Kidney (tissue), 14 donors: Measurements from ENCODE around the gene ANXA4. TPM values are rescaled to one million over a fixed set of nuclear protein-coding genes. Genes with fewer than 3 reads are reported as not detected.
"Not testable (repeated sequence)": the region's sequence is repeated elsewhere in the genome, so short reads cannot be mapped to it uniquely, and the experiment has no call there.

Experiments used
- DNase-seq, 5 donors: peaks; one replicate each; pipeline ENCODE4 v3.0.0-alpha.2; 2013 to 2020
- FAIRE-seq: peaks from 2 replicates; lab custom pipeline; 2012; peaks lifted over from hg19 to GRCh38; lab: Jason Lieb, UNC
- H3K27ac ChIP-seq, 2 donors: one replicate each; pipeline ENCODE4 v1.7.0; 2013; ENCODE audit warnings: low read depth in 2 of 2, low read length in 2 of 2, inconsistent platforms in 1 of 2
- H3K27me3 ChIP-seq: one replicate; pipeline ENCODE4 v1.7.1; 2013; ENCODE audit warnings: low read length, inconsistent platforms; ENCODE audit not compliant: control insufficient read depth, insufficient read depth
- H3K36me3 ChIP-seq, 3 donors: one replicate each; pipeline versions ENCODE4 v1.7.0 to v1.7.1; 2013; ENCODE audit warnings: low read length in 3 of 3, control low read depth in 1 of 3, inconsistent platforms in 1 of 3; ENCODE audit not compliant: insufficient read depth in 3 of 3, control insufficient read depth in 2 of 3
- H3K4me1 ChIP-seq, 3 donors: one replicate each; pipeline versions ENCODE4 v1.7.0 to v1.7.1; 2013; ENCODE audit warnings: low read length in 3 of 3, inconsistent platforms in 1 of 3, low read depth in 1 of 3; ENCODE audit not compliant: control insufficient read depth in 2 of 3, insufficient read depth in 2 of 3
- H3K4me3 ChIP-seq, 3 donors: one replicate each; pipeline versions ENCODE4 v1.7.0 to v1.8.1; 2013; ENCODE audit warnings: low read length in 3 of 3, control low read depth in 1 of 3, inconsistent platforms in 1 of 3
- H3K9ac ChIP-seq, 3 donors: one replicate each; pipeline versions ENCODE4 v1.7.0 to v1.7.1; 2013; ENCODE audit warnings: low read length in 3 of 3, control low read depth in 1 of 3, inconsistent platforms in 1 of 3
- H3K9me3 ChIP-seq, 3 donors: one replicate each; pipeline versions ENCODE4 v1.7.0 to v1.7.1; 2013; ENCODE audit warnings: low read length in 3 of 3, control low read depth in 1 of 3, inconsistent platforms in 1 of 3; ENCODE audit not compliant: control insufficient read depth in 2 of 3, insufficient read depth in 1 of 3
- intact Hi-C: fragments of 100-400 bp; cut with DNase I; formaldehyde crosslinking; loops from one replicate; pipeline ENCODE4 v1.11.1; 2022
- polyA plus RNA-seq: library from polyadenylated mRNA; stranded (reverse); fragments of 350-450 nt; fragmentation: Illumina TruSeq; extraction: RNeasy Lipid Tissue Mini Kit (QIAGEN cat#74804); gene quantifications from one replicate; pipeline ENCODE4 v1.2.3, GENCODE V29; 2014; ENCODE audit warnings: low read depth, low replicate concordance; ENCODE audit not compliant: insufficient read depth
- total RNA-seq: library from RNA; stranded (reverse); fragmentation: NEBNext Ultra II Directional; extraction: Animal tissue kit (Norgen Biotek cat#: 25700); gene quantifications from one replicate; pipeline ENCODE4 v1.2.1, GENCODE V29; 2021
- TF ChIP-seq, protein P1 (sequence below): IDR thresholded peaks from 3 replicates; pipeline ENCODE4 v1.5.1; 2012; ENCODE audit warnings: mild to moderate bottlenecking, moderate library complexity, borderline replicate concordance; ENCODE audit not compliant: insufficient read depth; ENCODE audit errors: extremely low read depth
- donor health status: control.
- donor health status: control.
- donor health status: control.
- donor health status: control.
- donor health status: control.
- donor health status: DM: yes; HTN: yes; CAD: no.
- donor health status: Normal renal cell carcinoma (clear cell type).

Gene ANXA4
- total and polyA plus RNA-seq, 2 donors from 2014 or later: 168 to 287 TPM

DNA sequence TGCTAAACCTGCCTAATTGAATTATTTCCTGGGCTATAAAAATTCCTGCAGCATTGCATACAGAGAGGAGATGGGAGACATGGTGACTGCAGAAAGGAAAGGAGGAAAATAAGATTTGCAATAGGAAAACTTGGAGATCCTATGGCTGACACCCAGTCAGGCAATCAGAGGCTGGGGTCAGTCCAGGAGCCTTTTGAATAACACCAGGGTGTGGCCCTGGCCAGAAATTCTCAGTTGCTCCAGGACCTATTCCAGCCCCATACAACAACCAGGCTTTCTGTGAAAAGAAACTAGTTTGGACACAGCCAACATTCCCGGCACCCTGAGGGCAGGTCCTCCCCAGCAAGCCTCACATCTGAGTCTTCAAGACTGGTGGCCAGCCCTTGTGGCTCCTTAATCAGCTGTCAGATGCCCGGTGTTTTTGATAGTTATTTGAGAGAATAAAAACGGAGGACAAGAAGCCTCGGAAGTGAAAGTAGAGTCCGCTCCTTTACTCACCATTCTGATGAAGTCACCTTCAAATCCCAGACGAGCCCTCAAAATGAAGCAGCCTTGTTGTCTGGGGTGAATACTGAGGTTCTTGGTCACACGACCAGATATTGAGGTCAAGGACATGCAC lies 56.5 kb downstream of the ANXA4 start:
- no peaks in the 10 kb centered on the region for H3K27me3 ChIP-seq
- intact Hi-C loops: no loop called here
- peak overlapping the region; percentile 43 to 80 (median 58) for H3K4me3 ChIP-seq
- peak overlapping the region; percentile 69 to 92 for H3K27ac ChIP-seq
- H3K36me3 ChIP-seq: no peaks in the 10 kb centered on the region
- DNase-seq (peak in 4 of 5 donors; percentile 45 to 87 (median 76)), FAIRE-seq (no peak)
- TF ChIP-seq, protein P1, sequence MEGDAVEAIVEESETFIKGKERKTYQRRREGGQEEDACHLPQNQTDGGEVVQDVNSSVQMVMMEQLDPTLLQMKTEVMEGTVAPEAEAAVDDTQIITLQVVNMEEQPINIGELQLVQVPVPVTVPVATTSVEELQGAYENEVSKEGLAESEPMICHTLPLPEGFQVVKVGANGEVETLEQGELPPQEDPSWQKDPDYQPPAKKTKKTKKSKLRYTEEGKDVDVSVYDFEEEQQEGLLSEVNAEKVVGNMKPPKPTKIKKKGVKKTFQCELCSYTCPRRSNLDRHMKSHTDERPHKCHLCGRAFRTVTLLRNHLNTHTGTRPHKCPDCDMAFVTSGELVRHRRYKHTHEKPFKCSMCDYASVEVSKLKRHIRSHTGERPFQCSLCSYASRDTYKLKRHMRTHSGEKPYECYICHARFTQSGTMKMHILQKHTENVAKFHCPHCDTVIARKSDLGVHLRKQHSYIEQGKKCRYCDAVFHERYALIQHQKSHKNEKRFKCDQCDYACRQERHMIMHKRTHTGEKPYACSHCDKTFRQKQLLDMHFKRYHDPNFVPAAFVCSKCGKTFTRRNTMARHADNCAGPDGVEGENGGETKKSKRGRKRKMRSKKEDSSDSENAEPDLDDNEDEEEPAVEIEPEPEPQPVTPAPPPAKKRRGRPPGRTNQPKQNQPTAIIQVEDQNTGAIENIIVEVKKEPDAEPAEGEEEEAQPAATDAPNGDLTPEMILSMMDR: no peak
- H3K4me1 ChIP-seq: peaks cover 9 to 20% (median 20%) of the 10 kb centered on the region in 3 donors
- no peaks in the 10 kb centered on the region for H3K9me3 ChIP-seq
- peak overlapping the region; percentile 49 to 70 (median 56) for H3K9ac ChIP-seq

DNA sequence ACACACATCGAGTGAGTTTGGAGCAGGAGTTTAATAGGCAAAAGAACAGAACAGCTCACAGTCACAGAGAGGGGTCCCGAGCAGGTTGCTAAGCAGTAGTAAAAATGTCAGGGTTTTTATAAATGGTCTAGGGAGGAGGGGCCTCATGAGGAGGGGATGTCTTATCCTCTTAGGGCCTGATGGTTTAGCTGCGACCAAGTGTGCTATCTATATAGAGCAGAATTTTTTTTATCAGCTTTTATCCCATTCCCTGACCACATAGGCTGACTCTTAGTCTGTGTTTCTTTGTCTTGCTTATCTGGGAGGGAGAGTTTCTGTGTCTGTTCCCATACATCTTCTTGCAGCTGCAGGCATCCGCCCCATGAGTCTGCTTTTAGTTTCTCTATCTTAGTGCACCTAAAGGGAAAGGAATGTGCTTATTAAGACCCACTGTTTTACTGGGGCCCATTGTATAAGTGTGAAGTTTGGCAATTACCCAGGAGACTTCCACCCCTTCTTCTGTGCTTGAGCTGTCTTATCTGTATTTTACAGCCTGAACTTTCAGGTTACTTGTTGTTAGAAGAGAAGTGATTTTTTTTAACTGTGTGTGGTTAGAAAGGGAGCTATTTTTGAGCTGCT lies 57.1 kb downstream of the ANXA4 start:
- TF ChIP-seq, protein P1: no peak
- peak overlapping the region; percentile 43 to 80 (median 58) for H3K4me3 ChIP-seq
- intact Hi-C loops: no loop called here
- H3K36me3 ChIP-seq: no peaks in the 10 kb centered on the region
- H3K9me3 ChIP-seq: no peaks in the 10 kb centered on the region
- H3K27ac ChIP-seq: peak overlapping the region; percentile 69 to 92
- peaks cover 9 to 20% (median 17%) of the 10 kb centered on the region in 3 donors for H3K4me1 ChIP-seq
- no peaks in the 10 kb centered on the region for H3K27me3 ChIP-seq
- peak overlapping the region; percentile 49 to 70 (median 56) for H3K9ac ChIP-seq
- DNase-seq: peak in 4 of 5 donors; percentile 60 to 93 (median 80)
- no peak for FAIRE-seq

DNA sequence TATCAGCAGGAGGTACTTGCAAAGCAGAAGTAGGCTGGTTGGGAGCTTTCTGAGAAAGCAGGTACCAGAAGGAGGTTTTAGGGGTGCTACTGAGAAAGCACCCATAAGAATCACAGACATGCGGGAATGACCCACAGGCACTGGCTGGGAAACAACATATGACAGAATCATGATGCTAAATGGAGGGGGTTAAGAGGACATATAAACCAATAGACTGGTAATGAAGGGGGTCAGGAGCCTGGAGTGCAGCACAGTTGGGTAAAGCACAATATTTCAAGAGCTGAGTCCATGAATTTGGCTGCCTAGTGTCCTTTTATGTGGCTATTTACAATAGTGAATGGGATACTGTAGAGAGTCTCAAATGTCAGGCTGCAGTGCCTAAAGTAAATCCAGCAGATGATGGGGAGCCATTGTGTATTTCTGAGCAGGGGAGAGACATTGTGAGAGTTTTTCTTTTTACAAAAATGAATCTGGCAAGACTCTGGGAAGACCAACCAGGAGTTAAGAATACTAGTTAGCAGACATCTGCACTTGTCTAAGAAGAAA lies 59.9 kb downstream of the ANXA4 start:
- Histone ChIP-seq H3K27me3 (no peaks in the 10 kb centered on the region), H3K36me3 (peaks cover 0 to 10% (median 9%) of the 10 kb centered on the region in 3 donors), H3K9me3 (no peaks in the 10 kb centered on the region), H3K9ac (no peak overlapping the region), H3K27ac (no peak overlapping the region), H3K4me1 (peaks cover 9 to 20% (median 17%) of the 10 kb centered on the region in 3 donors), H3K4me3 (no peak overlapping the region)
- TF ChIP-seq, protein P1: no peak
- intact Hi-C loops: no loop called here
- no peak for FAIRE-seq
- DNase-seq: no peak

DNA sequence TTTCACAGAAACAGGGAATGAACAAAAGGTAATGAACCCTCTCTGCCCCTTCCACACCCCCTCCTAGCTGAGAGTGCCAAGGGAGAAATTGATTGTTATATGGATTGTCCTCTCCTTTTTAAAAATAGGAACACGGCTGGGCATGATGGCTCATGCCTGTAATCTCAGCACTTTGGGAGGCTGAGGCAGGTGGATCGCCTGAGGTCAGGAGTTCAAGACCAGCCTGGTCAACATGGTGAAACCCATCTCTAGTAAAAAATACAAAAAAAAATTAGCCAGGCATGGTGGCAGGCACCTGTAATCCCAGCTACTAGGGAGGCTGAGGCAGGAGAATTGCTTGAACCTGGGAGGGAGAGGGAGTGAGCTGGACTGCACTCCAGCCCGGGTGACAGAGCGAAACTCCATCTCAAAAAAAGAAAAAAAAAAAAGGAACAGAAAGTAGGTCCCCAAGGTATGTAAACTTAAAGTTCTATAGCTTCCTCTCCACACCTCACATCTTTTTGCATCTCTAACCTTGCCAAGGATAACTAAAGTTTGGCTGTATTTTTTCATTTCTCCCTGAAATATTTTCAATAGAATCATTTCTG lies 60.9 kb downstream of the ANXA4 start:
- intact Hi-C loops: not testable (repeated sequence)

More for the DNA sequence above, 60.9 kb downstream of the ANXA4 start:
- not testable (repeated sequence) for FAIRE-seq, H3K9me3 ChIP-seq, H3K27ac ChIP-seq, H3K9ac ChIP-seq, H3K4me3 ChIP-seq, DNase-seq, H3K27me3 ChIP-seq
- Histone ChIP-seq H3K36me3 (peaks cover 0 to 17% (median 16%) of the 10 kb centered on the region in 3 donors), H3K4me1 (peaks cover 6 to 13% (median 10%) of the 10 kb centered on the region in 3 donors)
